Colonic mucosa (tissue), 4 donors: Measurements from ENCODE around the gene RCE1. TPM values are rescaled to one million over a fixed set of nuclear protein-coding genes. Genes with fewer than 3 reads are reported as not detected.

Experiments
- DNase-seq: peaks from one replicate; pipeline ENCODE4 v3.0.0-alpha.2; 2020
- H3K27ac ChIP-seq: fragments of 200-600 bp; one replicate; pipeline ENCODE4 v1.8.0; 2021
- H3K27me3 ChIP-seq: fragments of 200-600 bp; one replicate; pipeline ENCODE4 v1.8.0; 2021
- H3K36me3 ChIP-seq: fragments of 200-600 bp; one replicate; pipeline ENCODE4 v1.8.0; 2021
- H3K4me1 ChIP-seq: fragments of 200-600 bp; one replicate; pipeline ENCODE4 v1.8.0; 2021; ENCODE audit warnings: mild to moderate bottlenecking
- H3K4me3 ChIP-seq: fragments of 200-600 bp; one replicate; pipeline ENCODE4 v1.8.0; 2021
- H3K9ac ChIP-seq, 2 donors: one replicate each; pipeline ENCODE4 v1.7.0; 2013; ENCODE audit warnings: control low read depth in 2 of 2, low read depth in 2 of 2, low read length in 2 of 2
- H3K9me3 ChIP-seq: fragments of 200-600 bp; one replicate; pipeline ENCODE4 v1.8.0; 2021
- intact Hi-C: fragments of 100-400 bp; cut with DNase I; formaldehyde crosslinking; loops from one replicate; pipeline ENCODE4 v1.14.1; 2022
- total RNA-seq, 2 donors: library from RNA; stranded (reverse); fragmentation: NEBNext Ultra II Directional in 1 of 2; extraction: Animal tissue kit (Norgen Biotek cat#: 25700) in 1 of 2; gene quantifications; one replicate each; pipeline ENCODE4 v1.2.1, GENCODE V29; 2021
- TF ChIP-seq, protein P1 (sequence below): fragments of 200-600 bp; IDR thresholded peaks from one replicate; pipeline ENCODE4 v1.8.0; 2022; ENCODE audit warnings: antibody characterized with exemption, mild to moderate bottlenecking
- donor health status: healthy.
- donor health status: DM: no; HTN: no; CAD: no.
- donor health status: DM: no; HTN: no; CAD: no.

The RCE1 gene
- total RNA-seq, 2 donors from 2014 or later = 27.0 to 35.9 TPM

DNA sequence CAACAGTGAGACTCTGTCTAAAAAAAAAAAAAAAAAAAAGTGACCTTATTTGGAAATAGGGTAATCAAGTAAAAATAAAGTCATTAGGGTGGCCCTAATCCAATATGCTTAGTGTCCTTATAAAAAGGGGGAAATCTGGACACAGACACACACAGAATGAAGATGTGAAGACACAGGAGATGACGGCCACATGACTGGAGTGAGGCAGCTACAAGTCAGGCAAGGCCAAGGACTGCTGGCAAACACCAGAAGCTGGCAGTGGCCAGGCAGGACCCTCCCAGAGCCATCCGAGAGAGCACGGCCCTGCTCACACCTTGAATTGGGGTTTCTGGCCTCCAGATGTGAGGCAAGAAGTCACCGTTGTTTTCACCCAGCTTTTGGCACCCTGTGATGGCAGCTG, 42.2 kb downstream of the RCE1 start:
- Histone ChIP-seq H3K27me3 (no peaks in the 10 kb centered on the region), H3K27ac (no peak overlapping the region), H3K9ac (no peak overlapping the region), H3K9me3 (no peaks in the 10 kb centered on the region), H3K4me3 (no peak overlapping the region), H3K36me3 (no peaks in the 10 kb centered on the region), H3K4me1 (no peaks in the 10 kb centered on the region)
- intact Hi-C loops = no loop called here
- no peak for DNase-seq
- TF ChIP-seq, protein P1, sequence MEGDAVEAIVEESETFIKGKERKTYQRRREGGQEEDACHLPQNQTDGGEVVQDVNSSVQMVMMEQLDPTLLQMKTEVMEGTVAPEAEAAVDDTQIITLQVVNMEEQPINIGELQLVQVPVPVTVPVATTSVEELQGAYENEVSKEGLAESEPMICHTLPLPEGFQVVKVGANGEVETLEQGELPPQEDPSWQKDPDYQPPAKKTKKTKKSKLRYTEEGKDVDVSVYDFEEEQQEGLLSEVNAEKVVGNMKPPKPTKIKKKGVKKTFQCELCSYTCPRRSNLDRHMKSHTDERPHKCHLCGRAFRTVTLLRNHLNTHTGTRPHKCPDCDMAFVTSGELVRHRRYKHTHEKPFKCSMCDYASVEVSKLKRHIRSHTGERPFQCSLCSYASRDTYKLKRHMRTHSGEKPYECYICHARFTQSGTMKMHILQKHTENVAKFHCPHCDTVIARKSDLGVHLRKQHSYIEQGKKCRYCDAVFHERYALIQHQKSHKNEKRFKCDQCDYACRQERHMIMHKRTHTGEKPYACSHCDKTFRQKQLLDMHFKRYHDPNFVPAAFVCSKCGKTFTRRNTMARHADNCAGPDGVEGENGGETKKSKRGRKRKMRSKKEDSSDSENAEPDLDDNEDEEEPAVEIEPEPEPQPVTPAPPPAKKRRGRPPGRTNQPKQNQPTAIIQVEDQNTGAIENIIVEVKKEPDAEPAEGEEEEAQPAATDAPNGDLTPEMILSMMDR = no peak

DNA sequence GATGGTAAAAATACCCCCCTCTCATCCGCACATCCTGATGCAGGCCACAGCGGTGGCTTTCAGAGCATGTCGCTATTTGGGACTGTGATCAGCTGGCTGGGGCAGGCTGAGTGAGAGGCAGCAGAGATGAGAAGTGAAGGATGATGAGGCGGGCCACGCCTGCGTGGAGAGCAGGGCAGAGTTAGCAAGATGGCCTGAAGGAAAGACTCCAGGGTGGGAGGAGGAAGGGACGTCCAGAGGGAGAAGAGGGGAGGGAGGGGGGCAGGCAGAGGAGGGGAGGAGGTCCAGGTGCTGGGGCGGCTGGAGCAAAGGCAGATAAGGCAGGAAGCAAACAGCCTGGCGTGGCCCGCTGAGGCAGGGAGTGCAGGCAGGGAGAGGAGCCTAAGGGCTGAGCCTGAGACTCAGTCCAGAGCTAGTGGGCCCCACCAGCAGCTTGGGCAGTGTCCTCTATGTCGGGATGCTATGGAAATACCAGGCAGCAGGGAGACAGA, 42.8 kb downstream of the RCE1 start:
- H3K9me3 ChIP-seq = no peaks in the 10 kb centered on the region
- H3K27ac ChIP-seq = no peak overlapping the region
- no peak overlapping the region for H3K9ac ChIP-seq
- no peaks in the 10 kb centered on the region for H3K4me1 ChIP-seq
- intact Hi-C loops = no loop called here
- no peak overlapping the region for H3K4me3 ChIP-seq
- H3K27me3 ChIP-seq = no peaks in the 10 kb centered on the region
- TF ChIP-seq, protein P1 = no peak
- DNase-seq = no peak
- no peaks in the 10 kb centered on the region for H3K36me3 ChIP-seq

DNA sequence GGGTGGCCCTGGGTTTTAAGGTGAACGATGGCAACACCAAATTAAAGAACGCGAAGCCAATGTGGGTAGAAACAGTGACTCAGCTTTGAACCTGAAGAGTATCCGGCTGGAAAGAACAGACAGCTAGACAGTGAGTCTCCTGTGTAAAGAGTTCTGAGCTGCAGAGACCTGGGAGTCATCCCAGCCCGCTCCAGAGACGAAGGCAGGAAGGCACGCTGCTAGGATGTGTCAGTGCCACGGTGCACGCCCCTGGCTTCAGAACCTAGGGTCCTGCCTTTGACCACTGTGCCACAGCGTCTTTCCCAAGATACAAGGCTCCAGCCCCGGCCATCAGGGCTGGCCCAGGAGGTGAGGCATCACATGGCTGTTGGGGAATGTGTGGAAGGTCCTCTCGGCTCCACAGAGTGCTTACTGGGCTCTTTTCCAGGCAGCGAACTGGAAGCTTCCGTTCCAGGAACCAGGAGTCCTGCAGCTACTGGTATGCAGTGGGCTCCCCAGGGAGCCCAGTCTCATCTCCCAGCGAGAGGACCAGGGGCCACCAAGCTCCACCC, 43.5 kb downstream of the RCE1 start:
- Histone ChIP-seq H3K27me3 (no peaks in the 10 kb centered on the region), H3K4me1 (no peaks in the 10 kb centered on the region), H3K9ac (no peak overlapping the region), H3K27ac (no peak overlapping the region), H3K9me3 (no peaks in the 10 kb centered on the region), H3K36me3 (no peaks in the 10 kb centered on the region), H3K4me3 (no peak overlapping the region)
- TF ChIP-seq, protein P1 = no peak
- intact Hi-C loops = no loop called here
- DNase-seq = no peak

DNA sequence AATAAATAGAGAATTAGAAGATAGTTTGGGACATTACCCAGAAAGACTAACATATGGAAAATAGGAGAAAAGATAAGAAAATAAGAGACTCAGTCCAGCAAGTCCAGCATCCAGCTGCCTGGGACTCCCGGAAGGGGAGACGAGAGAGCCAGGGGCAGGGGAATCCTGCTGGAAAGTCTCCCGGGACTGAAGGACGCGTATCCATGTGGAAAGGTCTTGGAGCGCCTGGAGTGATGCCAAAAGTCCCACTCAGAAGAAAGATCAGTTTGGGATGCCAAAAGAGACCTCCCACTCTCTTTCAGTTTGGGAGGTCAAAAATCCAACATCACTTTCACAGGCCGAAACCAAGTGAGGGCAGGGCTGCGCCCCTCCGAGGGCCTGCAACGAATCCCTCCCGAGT, 44.3 kb downstream of the RCE1 start:
- no peaks in the 10 kb centered on the region for H3K9me3 ChIP-seq
- TF ChIP-seq, protein P1 = no peak
- H3K36me3 ChIP-seq = no peaks in the 10 kb centered on the region
- H3K27me3 ChIP-seq = no peaks in the 10 kb centered on the region
- intact Hi-C loops = no loop called here
- H3K9ac ChIP-seq = no peak overlapping the region
- no peak for DNase-seq
- no peak overlapping the region for H3K27ac ChIP-seq
- no peaks in the 10 kb centered on the region for H3K4me1 ChIP-seq
- no peak overlapping the region for H3K4me3 ChIP-seq

DNA sequence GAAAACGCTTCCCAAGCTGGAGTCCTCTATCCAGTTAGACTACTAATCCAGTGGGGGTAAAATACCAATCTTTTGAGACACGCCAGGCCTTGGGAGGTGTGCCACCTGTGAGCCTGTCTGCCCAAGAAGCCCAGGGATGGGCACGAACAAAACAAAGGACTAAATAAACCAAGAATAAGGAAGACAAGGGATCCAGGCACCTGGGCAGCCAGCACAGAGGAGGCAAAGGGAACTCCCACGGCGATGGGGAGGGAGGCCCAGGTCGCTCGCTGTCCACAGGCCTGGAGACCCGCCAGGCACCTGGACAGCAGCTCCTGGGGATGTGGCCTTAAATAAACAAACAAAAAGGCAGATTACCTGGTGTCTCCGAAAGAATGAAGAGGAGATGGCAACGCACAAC, 45.0 kb downstream of the RCE1 start:
- no peak for DNase-seq
- TF ChIP-seq, protein P1 = no peak
- intact Hi-C loops = no loop called here
- no peak overlapping the region for H3K4me3 ChIP-seq
- no peak overlapping the region for H3K27ac ChIP-seq
- H3K27me3 ChIP-seq = no peaks in the 10 kb centered on the region
- H3K9me3 ChIP-seq = no peaks in the 10 kb centered on the region
- H3K36me3 ChIP-seq = no peaks in the 10 kb centered on the region
- no peak overlapping the region for H3K9ac ChIP-seq
- no peaks in the 10 kb centered on the region for H3K4me1 ChIP-seq
